ENCODE data around the gene ZNF32.
"Not testable (repeated sequence)": the region's sequence is repeated elsewhere in the genome, so short reads cannot be mapped to it uniquely, and the experiment has no call there.

ZNF32 gene

DNA sequence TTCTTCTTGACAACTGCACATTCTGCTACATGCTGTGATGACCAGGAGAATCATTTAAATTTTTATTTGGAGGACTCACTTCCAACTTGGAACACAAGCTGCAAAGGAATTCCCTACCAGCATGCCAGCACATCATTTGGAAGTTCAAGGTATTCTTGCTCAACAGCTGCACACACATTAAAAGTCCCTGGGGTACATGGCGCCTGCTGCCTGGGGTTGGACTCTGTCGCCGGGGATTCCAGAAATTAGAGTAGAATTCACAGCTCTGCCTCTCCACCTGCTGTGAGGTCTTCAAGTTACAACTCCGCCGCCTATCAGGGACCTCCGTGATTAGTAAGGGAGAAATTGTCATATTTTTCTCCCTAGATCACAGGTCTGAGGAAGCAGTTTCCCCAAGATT is 1.1 kb downstream of the ZNF32 start:
- Mint-ChIP-seq H3K27ac (peak overlapping the region; percentile 85 to 95), H3K27me3 (peaks cover 0 to 9% of the 10 kb centered on the region in 2 donors), H3K4me3 (peak overlapping the region; percentile 90 to 97), H3K36me3 (ENCODE audit: insufficient read depth) (peaks cover 18% of the 10 kb centered on the region), H3K4me1 (ENCODE audit: low read depth in 2 of 2) (peaks cover 10 to 18% of the 10 kb centered on the region in 2 donors), H3K9me3 (peaks cover 7 to 14% of the 10 kb centered on the region in 2 donors)
- DNase-seq: no peak
- no peak for ATAC-seq (replicated peaks)

DNA sequence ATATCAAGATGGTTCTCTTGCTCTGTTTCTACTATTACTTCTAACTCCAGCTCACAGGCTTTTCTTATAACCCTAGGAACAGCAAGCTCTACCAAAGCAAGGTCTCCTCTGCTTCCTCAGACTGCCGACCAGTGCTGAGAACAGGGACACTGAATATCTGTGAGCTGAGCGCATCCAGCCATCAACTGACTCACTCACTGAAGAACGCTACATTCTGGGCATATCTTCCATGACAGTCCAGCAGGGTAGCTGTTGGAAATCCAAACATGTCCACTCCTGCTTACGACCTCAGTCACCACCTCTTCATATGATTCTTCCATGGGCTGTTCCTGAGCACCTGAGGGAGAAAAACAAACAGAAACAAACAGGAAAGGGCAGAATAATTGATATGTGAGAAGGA is 2.8 kb downstream of the ZNF32 start:
- peaks cover 18% of the 10 kb centered on the region for H3K36me3 Mint-ChIP-seq (ENCODE audit: insufficient read depth)
- H3K4me3 Mint-ChIP-seq: no peak overlapping the region
- DNase-seq: no peak
- H3K27me3 Mint-ChIP-seq: peaks cover 0 to 8% of the 10 kb centered on the region in 2 donors
- no peak overlapping the region for H3K27ac Mint-ChIP-seq
- no peak for ATAC-seq (replicated peaks)
- H3K4me1 Mint-ChIP-seq (ENCODE audit: low read depth in 2 of 2): peaks cover 10 to 18% of the 10 kb centered on the region in 2 donors
- H3K9me3 Mint-ChIP-seq: peaks cover 7 to 14% of the 10 kb centered on the region in 2 donors

DNA sequence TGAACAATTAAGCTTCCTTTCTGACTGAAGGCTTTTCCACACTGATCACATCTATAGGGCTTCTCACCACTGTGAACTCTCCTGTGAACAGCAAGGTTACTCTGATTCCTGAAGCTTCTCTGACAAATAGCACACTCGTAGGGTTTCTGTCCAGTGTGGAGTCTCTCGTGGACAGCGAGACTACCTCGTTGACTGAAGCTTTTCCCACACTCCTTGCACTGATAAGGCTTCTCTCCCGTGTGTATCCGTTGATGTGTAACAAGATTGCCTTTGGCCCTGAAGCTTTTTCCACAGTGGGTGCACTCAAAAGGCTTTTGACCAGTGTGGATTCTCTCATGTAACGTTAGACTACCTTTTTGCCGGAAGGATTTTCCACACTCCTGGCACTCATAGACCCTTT is 4.4 kb downstream of the ZNF32 start:
- Mint-ChIP-seq H3K4me1 (ENCODE audit: low read depth in 2 of 2) (peaks cover 8 to 14% of the 10 kb centered on the region in 2 donors), H3K36me3 (ENCODE audit: insufficient read depth) (peaks cover 18% of the 10 kb centered on the region), H3K9me3 (peaks cover 7 to 16% of the 10 kb centered on the region in 2 donors), H3K27me3 (no peaks in the 10 kb centered on the region), H3K4me3 (no peak overlapping the region), H3K27ac (no peak overlapping the region)
- DNase-seq (no peak), ATAC-seq (replicated peaks) (no peak)

DNA sequence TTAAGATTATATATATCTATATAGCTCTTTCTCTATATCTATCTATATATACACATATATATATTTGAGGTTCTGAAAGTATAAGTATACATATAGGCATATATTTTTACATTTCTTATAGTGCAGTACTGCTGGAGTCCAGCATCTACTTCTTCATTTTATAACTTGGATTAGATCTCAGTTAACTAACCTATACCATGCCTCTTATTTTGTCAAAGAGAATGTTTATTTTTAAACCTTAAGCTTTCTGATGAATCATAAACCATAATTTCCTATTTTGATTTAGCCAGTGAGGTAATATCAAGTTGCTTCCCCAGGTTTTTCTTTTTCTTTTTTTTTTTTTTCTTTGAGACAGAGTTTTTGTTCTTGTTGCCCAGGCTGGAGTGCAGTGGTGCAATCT is 8.1 kb downstream of the ZNF32 start:
- ATAC-seq (replicated peaks) (no peak), DNase-seq (no peak)
- Mint-ChIP-seq H3K27me3 (no peaks in the 10 kb centered on the region), H3K4me1 (ENCODE audit: low read depth in 2 of 2) (no peaks in the 10 kb centered on the region), H3K27ac (no peak overlapping the region), H3K4me3 (no peak overlapping the region), H3K36me3 (ENCODE audit: insufficient read depth) (peaks cover 8% of the 10 kb centered on the region), H3K9me3 (peaks cover 1 to 10% of the 10 kb centered on the region in 2 donors)

DNA sequence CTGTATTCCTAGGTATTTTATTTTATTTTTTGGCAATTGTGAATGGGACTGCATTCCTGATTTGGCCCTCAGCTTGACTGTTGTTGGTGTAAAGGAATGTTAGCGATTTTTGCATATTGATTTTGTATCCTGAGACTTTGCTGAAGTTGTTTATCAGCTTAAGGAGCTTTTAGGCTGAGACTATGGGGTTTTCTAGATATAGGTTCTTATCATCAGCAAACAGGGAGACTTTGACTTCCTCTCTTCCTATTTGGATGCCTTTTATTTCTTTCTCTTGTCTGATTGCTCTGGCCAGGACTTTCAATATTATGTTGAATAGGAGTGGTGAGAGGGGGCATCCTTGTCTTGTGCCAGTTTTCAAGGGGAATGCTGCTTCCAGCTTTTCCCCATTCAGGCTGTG is 12.9 kb downstream of the ZNF32 start:
- ATAC-seq (replicated peaks): not testable (repeated sequence)

DNA sequence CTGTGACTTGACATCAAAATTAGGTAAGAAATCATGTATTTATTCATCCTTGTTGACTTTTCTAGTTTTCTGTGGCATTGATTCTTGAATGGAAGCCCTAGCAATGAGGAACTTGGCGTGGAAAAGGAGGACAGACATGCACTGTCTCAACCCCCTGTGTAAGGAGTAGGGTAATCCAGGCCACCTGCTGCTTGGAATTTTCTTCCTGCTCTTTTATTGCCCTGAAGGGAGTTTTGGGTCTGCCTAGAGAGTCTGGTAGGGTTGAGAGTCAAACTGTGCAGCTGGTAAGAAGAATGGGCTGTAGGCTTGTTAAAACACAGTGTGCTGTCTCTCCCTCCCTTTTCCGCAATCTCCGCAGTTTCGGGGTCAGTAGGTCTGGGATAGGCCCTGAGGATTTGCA is 19.7 kb downstream of the ZNF32 start:
- peaks cover 0 to 5% of the 10 kb centered on the region in 2 donors for H3K9me3 Mint-ChIP-seq
- no peaks in the 10 kb centered on the region for H3K27me3 Mint-ChIP-seq
- DNase-seq (no peak), ATAC-seq (replicated peaks) (no peak)
- H3K4me1 Mint-ChIP-seq (ENCODE audit: low read depth in 2 of 2): no peaks in the 10 kb centered on the region
- H3K27ac Mint-ChIP-seq: no peak overlapping the region
- H3K4me3 Mint-ChIP-seq: no peak overlapping the region
- peaks cover 8% of the 10 kb centered on the region for H3K36me3 Mint-ChIP-seq (ENCODE audit: insufficient read depth)

More for the DNA sequence above, 12.9 kb downstream of the ZNF32 start:
- peaks cover 0 to 14% of the 10 kb centered on the region in 2 donors for H3K9me3 Mint-ChIP-seq
- not testable (repeated sequence) for H3K27me3 Mint-ChIP-seq; H3K4me1 Mint-ChIP-seq (ENCODE audit: low read depth in 2 of 2); H3K27ac Mint-ChIP-seq; H3K36me3 Mint-ChIP-seq (ENCODE audit: insufficient read depth); DNase-seq; H3K4me3 Mint-ChIP-seq

DNA sequence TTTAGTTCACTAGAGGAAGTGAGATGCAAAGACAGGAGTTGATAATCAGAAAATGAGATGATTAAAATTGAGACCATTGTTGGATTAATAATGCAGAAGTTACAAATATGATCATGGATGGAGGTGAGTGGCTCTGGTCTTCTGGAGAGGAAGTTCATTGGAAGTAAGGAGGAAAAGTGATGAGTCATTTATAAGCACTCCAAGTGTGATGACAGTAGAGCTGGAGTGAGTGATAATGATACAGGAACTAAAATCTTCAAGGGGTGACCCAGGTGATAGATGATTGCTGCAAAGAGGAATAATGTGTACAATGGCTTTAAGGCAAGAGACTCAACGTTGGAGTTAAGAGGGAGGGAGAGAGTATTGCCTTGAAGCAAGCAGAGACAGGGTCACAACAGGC is 20.7 kb downstream of the ZNF32 start:
- Mint-ChIP-seq H3K36me3 (ENCODE audit: insufficient read depth) (peaks cover 4% of the 10 kb centered on the region), H3K4me3 (no peak overlapping the region), H3K27ac (no peak overlapping the region), H3K27me3 (no peaks in the 10 kb centered on the region), H3K9me3 (peaks cover 0 to 4% of the 10 kb centered on the region in 2 donors), H3K4me1 (ENCODE audit: low read depth in 2 of 2) (peaks cover 4 to 9% of the 10 kb centered on the region in 2 donors)
- no peak for ATAC-seq (replicated peaks)
- DNase-seq: no peak

DNA sequence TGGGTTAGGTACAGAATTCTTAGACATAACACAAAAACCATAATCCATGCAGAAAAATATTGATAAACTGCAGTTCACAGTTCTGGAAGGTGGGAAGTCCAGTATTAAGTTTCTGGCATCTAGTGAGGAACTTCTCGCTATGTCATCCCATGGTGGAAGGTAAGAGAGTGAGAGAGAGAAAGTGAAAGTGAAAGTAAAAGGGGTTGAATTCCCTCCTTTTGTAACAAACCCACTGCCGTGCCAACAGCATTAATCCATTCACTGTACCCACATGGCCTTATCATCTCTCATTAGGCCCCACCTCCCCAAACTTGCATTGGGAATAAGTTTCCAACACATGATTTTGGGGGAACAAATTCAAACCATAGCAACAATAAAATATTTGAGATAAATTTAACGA is 25.3 kb downstream of the ZNF32 start:
- Mint-ChIP-seq H3K36me3 (ENCODE audit: insufficient read depth) (peaks cover 5% of the 10 kb centered on the region), H3K27me3 (no peaks in the 10 kb centered on the region), H3K4me3 (peak overlapping the region; percentile 57 to 75), H3K9me3 (peaks cover 0 to 4% of the 10 kb centered on the region in 2 donors), H3K4me1 (ENCODE audit: low read depth in 2 of 2) (peaks cover 4 to 13% of the 10 kb centered on the region in 2 donors), H3K27ac (peak overlapping the region; percentile 76 to 89)
- ATAC-seq (replicated peaks) (peak; percentile 60), DNase-seq (no peak)

DNA sequence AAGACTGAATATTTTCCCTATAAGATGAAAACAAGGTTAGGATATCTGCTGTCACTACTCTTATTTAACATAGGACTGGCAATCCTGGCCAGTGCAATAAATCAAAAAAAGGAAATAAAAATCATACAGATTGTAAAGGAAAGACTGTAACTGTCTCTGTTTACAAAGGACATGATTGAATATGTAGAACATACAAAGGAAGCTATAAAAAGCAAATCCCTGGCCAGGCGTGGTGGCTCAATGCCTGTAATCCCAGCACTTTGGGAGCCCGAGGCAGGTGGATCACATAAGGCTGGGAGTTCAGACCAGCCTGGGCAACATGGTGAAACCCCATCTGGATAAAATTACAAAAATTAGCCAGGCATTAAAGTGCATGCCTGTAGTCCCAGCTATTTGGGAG is 26.6 kb downstream of the ZNF32 start:
- H3K4me1 Mint-ChIP-seq (ENCODE audit: low read depth in 2 of 2): peaks cover 4 to 13% of the 10 kb centered on the region in 2 donors
- H3K27ac Mint-ChIP-seq: peak overlapping the region in 1 of 2 donors; percentile 89
- no peaks in the 10 kb centered on the region for H3K27me3 Mint-ChIP-seq
- ATAC-seq (replicated peaks) (no peak), DNase-seq (no peak)
- peaks cover 5% of the 10 kb centered on the region for H3K36me3 Mint-ChIP-seq (ENCODE audit: insufficient read depth)
- peak overlapping the region; percentile 10 to 52 for H3K4me3 Mint-ChIP-seq
- H3K9me3 Mint-ChIP-seq: peaks cover 0 to 4% of the 10 kb centered on the region in 2 donors

DNA sequence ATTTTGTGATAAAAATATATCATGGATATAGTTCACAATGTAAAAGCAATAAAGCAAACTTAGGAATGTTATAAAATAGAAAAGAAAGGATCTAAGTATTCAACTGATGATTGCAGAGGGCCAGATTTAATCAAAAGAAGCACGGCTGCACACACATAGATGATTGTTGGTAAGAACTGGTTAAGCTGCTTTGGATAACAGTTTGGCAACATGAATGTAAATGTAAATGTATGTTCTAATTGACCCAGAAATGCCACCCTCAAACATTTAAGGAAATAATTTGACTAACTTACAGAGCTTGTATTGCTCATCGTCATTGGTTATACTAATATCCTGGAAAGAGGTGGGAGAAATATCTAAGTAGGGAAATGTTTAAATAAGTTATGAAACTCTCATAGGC is 29.3 kb downstream of the ZNF32 start:
- Mint-ChIP-seq H3K36me3 (ENCODE audit: insufficient read depth) (peaks cover 13% of the 10 kb centered on the region), H3K27ac (no peak overlapping the region), H3K4me1 (ENCODE audit: low read depth in 2 of 2) (peaks cover 4 to 13% of the 10 kb centered on the region in 2 donors), H3K4me3 (no peak overlapping the region), H3K27me3 (no peaks in the 10 kb centered on the region), H3K9me3 (peaks cover 6 to 7% of the 10 kb centered on the region in 2 donors)
- ATAC-seq (replicated peaks) (no peak), DNase-seq (no peak)

DNA sequence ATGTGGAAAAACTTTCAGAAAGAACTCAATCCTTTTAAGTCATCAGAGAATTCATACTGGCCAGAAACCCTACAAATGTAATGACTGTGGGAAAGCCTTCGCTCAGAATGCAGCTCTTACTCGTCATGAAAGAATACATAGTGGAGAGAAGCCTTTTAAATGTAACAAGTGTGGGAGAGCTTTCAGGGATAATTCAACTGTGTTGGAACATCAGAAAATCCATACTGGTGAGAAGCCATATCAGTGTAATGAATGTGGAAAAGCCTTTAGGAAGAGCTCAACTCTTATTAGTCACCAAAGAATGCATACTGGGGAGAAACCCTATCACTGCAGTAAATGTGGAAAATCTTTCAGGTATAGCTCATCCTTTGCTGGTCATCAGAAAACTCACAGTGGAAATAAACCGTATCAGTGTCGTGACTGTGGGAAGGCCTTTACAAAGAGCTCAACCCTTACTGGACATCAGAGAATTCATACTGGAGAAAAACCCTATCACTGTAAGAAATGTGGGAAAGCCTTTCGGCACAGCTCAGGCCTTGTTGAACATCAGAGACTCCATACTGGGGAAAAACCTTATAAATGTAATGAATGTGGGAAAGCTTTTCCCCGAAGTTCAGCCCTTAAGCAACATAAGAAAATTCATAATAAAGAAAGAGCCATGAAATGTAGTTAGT is 31.8 kb downstream of the ZNF32 start:
- no peak overlapping the region for H3K4me3 Mint-ChIP-seq
- ATAC-seq (replicated peaks) (no peak), DNase-seq (no peak)
- H3K4me1 Mint-ChIP-seq (ENCODE audit: low read depth in 2 of 2): peaks cover 0 to 1% of the 10 kb centered on the region in 2 donors
- H3K27me3 Mint-ChIP-seq: no peaks in the 10 kb centered on the region
- H3K36me3 Mint-ChIP-seq (ENCODE audit: insufficient read depth): peaks cover 18% of the 10 kb centered on the region
- H3K9me3 Mint-ChIP-seq: peaks cover 2 to 7% of the 10 kb centered on the region in 2 donors
- no peak overlapping the region for H3K27ac Mint-ChIP-seq

DNA sequence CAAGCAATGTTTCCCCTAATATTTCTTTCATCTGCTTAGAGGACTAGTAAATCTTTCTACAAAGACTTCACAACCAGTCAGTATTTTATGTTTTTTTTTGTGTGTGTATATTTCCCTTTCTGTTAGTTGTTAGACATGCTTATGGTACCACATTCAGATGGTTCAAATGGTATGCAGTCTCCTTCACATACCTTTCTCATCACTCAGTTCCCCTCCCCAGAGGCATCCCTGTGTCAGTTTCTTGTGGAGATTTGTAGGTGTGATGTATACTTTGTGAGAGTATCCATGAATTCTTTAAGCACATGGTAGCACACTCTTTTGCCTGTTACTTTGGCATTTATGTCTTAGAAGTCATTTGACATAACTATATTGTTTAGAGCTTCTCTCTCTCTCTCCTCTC is 38.0 kb downstream of the ZNF32 start:
- H3K4me3 Mint-ChIP-seq: no peak overlapping the region
- ATAC-seq (replicated peaks) (no peak), DNase-seq (no peak)
- H3K4me1 Mint-ChIP-seq (ENCODE audit: low read depth in 2 of 2): peaks cover 16 to 18% of the 10 kb centered on the region in 2 donors
- peaks cover 0 to 6% of the 10 kb centered on the region in 2 donors for H3K9me3 Mint-ChIP-seq
- H3K27me3 Mint-ChIP-seq: no peaks in the 10 kb centered on the region
- H3K27ac Mint-ChIP-seq: no peak overlapping the region
- peaks cover 34% of the 10 kb centered on the region for H3K36me3 Mint-ChIP-seq (ENCODE audit: insufficient read depth)

DNA sequence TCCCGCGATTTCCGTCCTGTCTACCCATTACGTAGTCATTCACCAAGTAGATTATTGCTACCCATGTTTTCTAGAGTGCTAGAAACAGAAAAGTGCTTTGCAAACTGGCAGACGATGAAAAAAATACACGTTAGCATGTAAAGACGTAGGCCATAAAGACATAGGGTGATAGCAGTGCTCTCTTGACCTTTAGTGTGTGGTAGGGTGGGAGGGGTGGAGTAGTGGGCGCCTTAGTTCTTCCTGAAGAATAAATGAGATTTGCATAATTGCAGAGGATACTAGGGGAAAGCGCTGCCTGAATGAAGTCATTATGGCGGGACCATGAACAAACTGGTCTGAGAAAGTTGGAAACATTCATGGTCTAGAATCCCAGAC is 41.5 kb downstream of the ZNF32 start:
- DNase-seq (no peak), ATAC-seq (replicated peaks) (no peak)
- H3K27me3 Mint-ChIP-seq: no peaks in the 10 kb centered on the region
- peak overlapping the region; percentile 5 to 80 for H3K27ac Mint-ChIP-seq
- H3K4me3 Mint-ChIP-seq: peak overlapping the region; percentile 79 to 87
- peaks cover 14 to 19% of the 10 kb centered on the region in 2 donors for H3K4me1 Mint-ChIP-seq (ENCODE audit: low read depth in 2 of 2)
- H3K36me3 Mint-ChIP-seq (ENCODE audit: insufficient read depth): peaks cover 18% of the 10 kb centered on the region
- peaks cover 0 to 5% of the 10 kb centered on the region in 2 donors for H3K9me3 Mint-ChIP-seq
